Mesenchymal stem cell (in vitro differentiated cells and primary cell): ENCODE measurements around the gene PRCD.

Experiments used
- DNase-seq: peaks from one replicate; pipeline ENCODE4 v3.0.0-alpha.2; 2013
- H2AFZ ChIP-seq: one replicate; pipeline ENCODE4 v1.6.1; 2013; ENCODE audit warnings: low read depth, mild to moderate bottlenecking, control low read depth, inconsistent platforms, low read length, moderate library complexity
- H2AK5ac ChIP-seq: 2 replicates; pipeline ENCODE4 v1.6.1; 2013; ENCODE audit warnings: low read length, moderate library complexity, mild to moderate bottlenecking, inconsistent platforms; ENCODE audit not compliant: severe bottlenecking
- H2BK120ac ChIP-seq: one replicate; pipeline ENCODE4 v1.6.1; 2013; ENCODE audit warnings: low read depth, mild to moderate bottlenecking, inconsistent platforms, low read length, moderate library complexity
- H2BK12ac ChIP-seq, 2 experiments: one replicate each; pipeline ENCODE4 v1.6.1; 2013; ENCODE audit warnings: inconsistent platforms in 2 of 2, low read length in 2 of 2, mild to moderate bottlenecking in 2 of 2, moderate library complexity in 2 of 2, control low read depth in 1 of 2
- H2BK15ac ChIP-seq: one replicate; pipeline ENCODE4 v1.6.1; 2013; ENCODE audit warnings: mild to moderate bottlenecking, low read depth, inconsistent platforms; ENCODE audit not compliant: poor library complexity, severe bottlenecking
- H2BK5ac ChIP-seq: 2 replicates; pipeline ENCODE4 v1.6.1; 2013; ENCODE audit warnings: low read depth, mild to moderate bottlenecking, low read length, control low read depth, inconsistent platforms; ENCODE audit not compliant: poor library complexity, severe bottlenecking
- H3K14ac ChIP-seq, 2 experiments: one replicate each; pipeline ENCODE4 v1.6.1; 2013; ENCODE audit warnings: inconsistent platforms in 2 of 2, low read length in 2 of 2, control low read depth in 1 of 2, mild to moderate bottlenecking in 1 of 2, moderate library complexity in 1 of 2
- H3K18ac ChIP-seq, 2 experiments: one replicate each; pipeline ENCODE4 v1.6.1; 2013; ENCODE audit warnings: inconsistent platforms in 2 of 2, low read length in 2 of 2, control low read depth in 1 of 2, low read depth in 1 of 2, mild to moderate bottlenecking in 1 of 2
- H3K23ac ChIP-seq, 2 experiments: one replicate each; pipeline ENCODE4 v1.6.1; 2013; ENCODE audit warnings: inconsistent platforms in 2 of 2, low read length in 2 of 2, mild to moderate bottlenecking in 2 of 2, moderate library complexity in 2 of 2, control low read depth in 1 of 2
- H3K27ac ChIP-seq: 2 replicates; pipeline ENCODE4 v1.5.1; 2013; ENCODE audit warnings: mild to moderate bottlenecking, moderate library complexity, low read length, control low read depth, inconsistent platforms; ENCODE audit not compliant: poor library complexity, severe bottlenecking
- H3K27me3 ChIP-seq, 2 experiments: 2 replicates each; pipeline versions ENCODE4 v1.6.1 to v1.7.0; 2013; ENCODE audit warnings: low read length in 2 of 2, mild to moderate bottlenecking in 2 of 2, moderate library complexity in 2 of 2, control low read depth in 1 of 2, inconsistent platforms in 1 of 2; ENCODE audit not compliant: control insufficient read depth in 1 of 2, insufficient read depth in 1 of 2
- H3K36me3 ChIP-seq, 2 experiments: 2 replicates each; pipeline versions ENCODE4 v1.6.1 to v1.7.0; 2013; ENCODE audit warnings: low read length in 2 of 2, control low read depth in 1 of 2, inconsistent platforms in 1 of 2, low read depth in 1 of 2, mild to moderate bottlenecking in 1 of 2; ENCODE audit not compliant: insufficient read depth in 2 of 2, control insufficient read depth in 1 of 2
- H3K4ac ChIP-seq, 2 experiments: one replicate each; pipeline ENCODE4 v1.6.1; 2013; ENCODE audit warnings: inconsistent platforms in 2 of 2, low read length in 2 of 2, mild to moderate bottlenecking in 2 of 2, moderate library complexity in 2 of 2, control low read depth in 1 of 2, low read depth in 1 of 2
- H3K4me1 ChIP-seq: 2 replicates; pipeline ENCODE4 v1.6.1; 2013; ENCODE audit warnings: low read depth, low read length, control low read depth; ENCODE audit not compliant: control insufficient read depth, insufficient read depth
- H3K4me2 ChIP-seq: 2 replicates; pipeline ENCODE4 v1.6.1; 2013; ENCODE audit warnings: low read length, mild to moderate bottlenecking, inconsistent platforms; ENCODE audit not compliant: poor library complexity, severe bottlenecking
- H3K4me3 ChIP-seq, 2 experiments: 2 replicates each; pipeline versions ENCODE4 v1.5.1 to v1.7.0; 2013; ENCODE audit warnings: low read length in 2 of 2, mild to moderate bottlenecking in 2 of 2, control low read depth in 1 of 2, low read depth in 1 of 2; ENCODE audit not compliant: insufficient read depth in 1 of 2
- H3K79me1 ChIP-seq: replicated peaks from 2 replicates; pipeline ENCODE4 v1.6.1; 2013; ENCODE audit warnings: mild to moderate bottlenecking, control low read depth, low read length, inconsistent platforms; ENCODE audit not compliant: poor library complexity, severe bottlenecking
- H3K9ac ChIP-seq: 2 replicates; pipeline ENCODE4 v1.7.0; 2013; ENCODE audit warnings: mild to moderate bottlenecking, low read length, moderate library complexity
- H3K9me3 ChIP-seq: 2 replicates; pipeline ENCODE4 v1.7.0; 2013; ENCODE audit warnings: mild to moderate bottlenecking, low read length; ENCODE audit not compliant: control insufficient read depth
- H4K8ac ChIP-seq: one replicate; pipeline ENCODE4 v1.6.1; 2013; ENCODE audit warnings: inconsistent platforms, mild to moderate bottlenecking, low read length, moderate library complexity
- H4K91ac ChIP-seq: one replicate; pipeline ENCODE4 v1.6.1; 2013; ENCODE audit warnings: mild to moderate bottlenecking, low read length, inconsistent platforms
- WGBS: methylation state at CpG from one replicate; pipeline ENCODE4 v1.1.7; 2013; ENCODE audit warnings: mixed read lengths; 5-methylcytosine and 5-hydroxymethylcytosine counted together

Gene PRCD

GRCh38 chr17:76560036-76560876 is 20.4 kb downstream of the PRCD start:
- Histone ChIP-seq H2BK120ac (no peak overlapping the region), H2BK15ac (no peak overlapping the region), H3K14ac (no peak overlapping the region), H2AK5ac (no peak overlapping the region), H2BK5ac (no peak overlapping the region), H3K9me3 (no peaks in the 10 kb centered on the region), H3K4me1 (peaks cover 15% of the 10 kb centered on the region), H3K4me3 (peak overlapping the region in 1 of 2 experiments; percentile 96), H3K27ac (no peak overlapping the region), H2BK12ac (peak overlapping the region in 1 of 2 experiments; percentile 77), H3K27me3 (no peaks in the 10 kb centered on the region), H3K36me3 (peaks cover 13 to 40% of the 10 kb centered on the region in 2 experiments), H3K9ac (peak overlapping the region; percentile 99), H3K23ac (no peak overlapping the region), H3K4ac (no peak overlapping the region), H3K4me2 (peak overlapping the region; percentile 28), H2AFZ (no peak overlapping the region), H4K8ac (peak overlapping the region; percentile 54), H3K79me1 (peaks cover 5% of the 10 kb centered on the region), H4K91ac (no peak overlapping the region), H3K18ac (no peak overlapping the region)
- WGBS, result 83% methylated on average over 10 of the region's 10 CpGs
- peak; percentile 29 for DNase-seq

GRCh38 chr17:76560877-76561221 is 21.0 kb downstream of the PRCD start:
- Histone ChIP-seq H3K14ac (no peak overlapping the region), H2AK5ac (no peak overlapping the region), H3K18ac (peak overlapping the region; percentile 50 to 89), H3K23ac (no peak overlapping the region), H2AFZ (no peak overlapping the region), H2BK120ac (no peak overlapping the region), H3K9ac (peak overlapping the region; percentile 99), H3K79me1 (peaks cover 5% of the 10 kb centered on the region), H2BK5ac (no peak overlapping the region), H3K9me3 (no peaks in the 10 kb centered on the region), H2BK15ac (no peak overlapping the region), H3K4ac (peak overlapping the region in 1 of 2 experiments; percentile 48), H3K4me3 (peak overlapping the region in 1 of 2 experiments; percentile 96), H3K4me1 (peaks cover 15% of the 10 kb centered on the region), H2BK12ac (no peak overlapping the region), H3K4me2 (peak overlapping the region; percentile 34), H4K91ac (no peak overlapping the region), H4K8ac (no peak overlapping the region), H3K27me3 (no peaks in the 10 kb centered on the region), H3K36me3 (peaks cover 16 to 46% of the 10 kb centered on the region in 2 experiments), H3K27ac (no peak overlapping the region)
- WGBS, result 61% methylated on average over 6 of the region's 6 CpGs
- peak; percentile 80 for DNase-seq

- Histone ChIP-seq H2BK15ac (no peak overlapping the region), H4K8ac (no peak overlapping the region), H2BK5ac (no peak overlapping the region), H2BK12ac (no peak overlapping the region), H3K14ac (no peak overlapping the region), H3K9me3 (no peaks in the 10 kb centered on the region), H3K18ac (no peak overlapping the region), H3K4me1 (peaks cover 15% of the 10 kb centered on the region), H3K4me3 (peak overlapping the region in 1 of 2 experiments; percentile 96), H2AFZ (no peak overlapping the region), H2BK120ac (no peak overlapping the region), H3K27ac (no peak overlapping the region), H3K9ac (peak overlapping the region; percentile 99), H3K23ac (no peak overlapping the region), H3K79me1 (peaks cover 6% of the 10 kb centered on the region), H4K91ac (no peak overlapping the region), H3K4me2 (no peak overlapping the region), H2AK5ac (no peak overlapping the region), H3K36me3 (peaks cover 21 to 51% of the 10 kb centered on the region in 2 experiments), H3K4ac (no peak overlapping the region), H3K27me3 (no peaks in the 10 kb centered on the region)
- WGBS, result 12% methylated on average over 7 of the region's 7 CpGs
- DNase-seq, result peak; percentile 94
Observed at GRCh38 chr17:76561332-76561731, 21.5 kb downstream of the PRCD start.

- Histone ChIP-seq H3K14ac (no peak overlapping the region), H4K8ac (peak overlapping the region; percentile 81), H4K91ac (no peak overlapping the region), H3K79me1 (peaks cover 4% of the 10 kb centered on the region), H2AK5ac (no peak overlapping the region), H3K18ac (peak overlapping the region; percentile 79 to 91), H2AFZ (no peak overlapping the region), H3K4me3 (peak overlapping the region in 1 of 2 experiments; percentile 96), H3K27ac (peak overlapping the region; percentile 8), H3K36me3 (peaks cover 25 to 56% of the 10 kb centered on the region in 2 experiments), H3K4me1 (peaks cover 14% of the 10 kb centered on the region), H3K23ac (no peak overlapping the region), H3K27me3 (no peaks in the 10 kb centered on the region), H3K4ac (peak overlapping the region; percentile 32 to 60), H2BK5ac (no peak overlapping the region), H2BK15ac (no peak overlapping the region), H3K9me3 (no peaks in the 10 kb centered on the region), H2BK12ac (peak overlapping the region; percentile 7 to 49), H2BK120ac (peak overlapping the region; percentile 64), H3K9ac (peak overlapping the region; percentile 99), H3K4me2 (no peak overlapping the region)
- WGBS, result 25% methylated on average over 5 of the region's 5 CpGs
- no peak for DNase-seq
Observed at GRCh38 chr17:76561799-76562268, 22.0 kb downstream of the PRCD start.
